Measurements from ENCODE around the gene MDP1.

DNA sequence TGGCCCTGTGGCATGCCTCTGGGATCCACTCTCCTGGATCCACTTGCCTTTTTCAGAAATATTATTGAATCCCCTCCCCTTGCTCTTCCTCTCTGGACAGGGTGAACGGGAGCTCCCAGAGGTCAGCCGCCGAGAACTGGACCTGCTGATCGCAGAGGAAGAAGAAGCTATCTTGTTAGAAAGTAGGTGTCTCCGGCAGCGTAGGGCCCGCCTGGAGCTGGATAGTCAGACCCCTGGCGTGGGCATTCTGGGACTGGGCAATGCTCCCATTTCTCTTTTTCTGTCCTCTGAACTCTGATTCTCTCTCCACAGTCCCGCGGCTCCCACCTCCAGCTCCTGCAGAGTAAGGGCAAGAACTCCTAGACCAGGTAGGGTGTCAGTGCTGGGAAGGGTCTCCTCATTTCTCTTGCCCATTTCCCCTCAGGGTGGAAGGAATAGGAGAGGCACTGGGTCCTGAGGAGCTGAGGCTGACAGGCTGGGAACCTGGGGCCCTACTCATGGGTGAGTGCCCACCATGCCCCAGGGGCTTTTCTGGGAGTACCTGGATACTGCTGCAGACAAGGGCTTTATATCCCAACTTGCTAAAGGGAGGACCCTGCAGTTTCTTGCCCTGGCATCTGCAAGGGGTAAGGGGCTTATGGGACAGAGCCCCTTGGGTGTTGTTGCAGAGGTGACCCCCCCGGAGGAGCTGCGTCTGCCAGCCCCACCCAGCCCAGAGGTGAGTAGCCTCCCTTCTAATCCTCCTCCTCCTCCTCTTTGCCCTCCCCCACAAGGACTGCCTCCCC, 38.6 kb downstream of the MDP1 start:
- TF ChIP-seq CTCF (conservative IDR thresholded peaks at IDR 0.05; ENCODE audit: low read length) = no peak
- no peak for TF ChIP-seq EZH2phosphoT487 (IDR thresholded peaks at IDR 0.05; ENCODE audit: borderline replicate concordance, low read depth, low read length)

All from OCI-LY7 (cell line).